ENCODE measurements around the gene APOBEC3B. TPM values are rescaled to one million over a fixed set of nuclear protein-coding genes. Genes with fewer than 3 reads are reported as not detected.
"Not testable (repeated sequence)": the region's sequence is repeated elsewhere in the genome, so short reads cannot be mapped to it uniquely, and the experiment has no call there.

The APOBEC3B gene
- total RNA-seq, 4 donors from 2014 or later, result 1.7 to 5.1 (median 2.9) TPM; not detected in 1

DNA sequence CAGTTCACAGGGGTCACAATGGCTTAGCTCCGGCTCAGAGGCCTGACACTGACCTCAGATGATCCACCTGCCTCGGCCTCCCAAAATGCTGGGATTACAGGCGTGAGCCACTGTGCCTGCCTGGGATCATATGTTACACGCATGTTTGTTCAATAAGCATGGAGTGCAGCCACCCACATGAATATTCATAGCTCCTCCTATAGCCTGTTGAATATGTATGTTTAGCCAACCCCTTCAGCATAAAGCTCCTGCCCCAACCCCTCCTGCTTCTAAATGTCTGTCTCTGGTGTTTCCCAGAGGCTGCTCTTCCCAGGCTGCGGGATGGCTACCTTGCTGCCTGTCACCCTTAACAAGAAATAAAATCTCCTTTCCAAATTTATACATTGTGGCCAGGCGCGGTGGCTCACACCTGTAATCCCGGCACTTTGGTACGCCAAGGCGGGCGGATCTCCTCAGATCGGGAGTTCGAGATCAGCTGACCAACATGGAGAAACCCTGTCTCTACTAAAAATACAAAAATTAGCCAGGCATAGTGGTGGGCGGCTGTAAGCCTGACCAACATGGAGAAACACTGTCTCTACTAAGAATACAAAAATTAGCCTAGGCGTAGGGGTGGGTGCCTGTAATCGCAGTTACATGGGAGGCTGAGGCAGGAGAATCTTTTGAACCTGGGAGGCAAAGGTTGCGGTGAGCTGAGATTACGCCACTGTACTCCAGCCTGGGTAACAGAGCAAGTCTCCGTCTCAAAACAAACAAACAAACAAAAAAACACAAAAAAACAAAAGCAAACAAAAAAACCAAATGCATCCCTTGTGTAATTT is 57.4 kb downstream of the APOBEC3B start:
- Histone ChIP-seq H3K9me3 (no peaks in the 10 kb centered on the region), H3K27ac (no peak overlapping the region), H3K4me1 (peaks cover 10% of the 10 kb centered on the region in 2 donors), H3K36me3 (no peaks in the 10 kb centered on the region), H3K27me3 (no peaks in the 10 kb centered on the region), H3K4me3 (replicated peaks in 1 of 3) (no peak overlapping the region)
- no peak for DNase-seq
- TF ChIP-seq, protein P1, sequence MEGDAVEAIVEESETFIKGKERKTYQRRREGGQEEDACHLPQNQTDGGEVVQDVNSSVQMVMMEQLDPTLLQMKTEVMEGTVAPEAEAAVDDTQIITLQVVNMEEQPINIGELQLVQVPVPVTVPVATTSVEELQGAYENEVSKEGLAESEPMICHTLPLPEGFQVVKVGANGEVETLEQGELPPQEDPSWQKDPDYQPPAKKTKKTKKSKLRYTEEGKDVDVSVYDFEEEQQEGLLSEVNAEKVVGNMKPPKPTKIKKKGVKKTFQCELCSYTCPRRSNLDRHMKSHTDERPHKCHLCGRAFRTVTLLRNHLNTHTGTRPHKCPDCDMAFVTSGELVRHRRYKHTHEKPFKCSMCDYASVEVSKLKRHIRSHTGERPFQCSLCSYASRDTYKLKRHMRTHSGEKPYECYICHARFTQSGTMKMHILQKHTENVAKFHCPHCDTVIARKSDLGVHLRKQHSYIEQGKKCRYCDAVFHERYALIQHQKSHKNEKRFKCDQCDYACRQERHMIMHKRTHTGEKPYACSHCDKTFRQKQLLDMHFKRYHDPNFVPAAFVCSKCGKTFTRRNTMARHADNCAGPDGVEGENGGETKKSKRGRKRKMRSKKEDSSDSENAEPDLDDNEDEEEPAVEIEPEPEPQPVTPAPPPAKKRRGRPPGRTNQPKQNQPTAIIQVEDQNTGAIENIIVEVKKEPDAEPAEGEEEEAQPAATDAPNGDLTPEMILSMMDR (IDR thresholded peaks at IDR 0.05), result no peak
- no peak for TF ChIP-seq POLR2A (IDR thresholded peaks at IDR 0.05)
- 94 to 97% methylated on average over 19 of the region's 19 CpGs for WGBS, 2 donors
- intact Hi-C loops (cut with DNase I), result no loop called here

DNA sequence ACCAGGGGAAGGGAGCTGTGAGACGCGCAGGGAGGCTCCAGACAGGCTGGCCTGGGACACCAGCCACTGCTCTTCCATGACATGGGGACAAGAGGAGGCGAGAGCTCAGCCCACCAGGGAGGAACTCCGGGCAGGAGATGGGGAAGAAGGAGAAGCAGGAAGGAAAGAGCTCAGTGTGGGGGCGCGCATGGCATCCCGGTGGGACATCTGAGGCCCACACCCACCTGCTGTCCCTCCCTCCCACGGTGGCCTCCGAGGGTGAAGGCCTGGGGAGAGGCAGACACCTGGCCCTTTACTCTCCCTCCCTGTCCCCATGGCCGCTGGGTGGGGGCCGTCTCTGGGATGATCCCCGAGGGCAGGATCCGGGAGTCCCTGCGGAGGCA is 58.0 kb downstream of the APOBEC3B start:
- peak overlapping the region; percentile 93 to 94 (median 94) for H3K27ac ChIP-seq
- DNase-seq, result peak in 1 of 2 donors; percentile 2
- peaks cover 10% of the 10 kb centered on the region in 2 donors for H3K4me1 ChIP-seq
- WGBS, 2 donors, result 16 to 31% methylated on average over 11 to 13 of the region's 14 CpGs
- H3K27me3 ChIP-seq; H3K9me3 ChIP-seq; intact Hi-C loops (cut with DNase I); H3K36me3 ChIP-seq: not testable (repeated sequence)
- H3K4me3 ChIP-seq (replicated peaks in 1 of 3), result peak overlapping the region in 1 of 3 donors; percentile 47

DNA sequence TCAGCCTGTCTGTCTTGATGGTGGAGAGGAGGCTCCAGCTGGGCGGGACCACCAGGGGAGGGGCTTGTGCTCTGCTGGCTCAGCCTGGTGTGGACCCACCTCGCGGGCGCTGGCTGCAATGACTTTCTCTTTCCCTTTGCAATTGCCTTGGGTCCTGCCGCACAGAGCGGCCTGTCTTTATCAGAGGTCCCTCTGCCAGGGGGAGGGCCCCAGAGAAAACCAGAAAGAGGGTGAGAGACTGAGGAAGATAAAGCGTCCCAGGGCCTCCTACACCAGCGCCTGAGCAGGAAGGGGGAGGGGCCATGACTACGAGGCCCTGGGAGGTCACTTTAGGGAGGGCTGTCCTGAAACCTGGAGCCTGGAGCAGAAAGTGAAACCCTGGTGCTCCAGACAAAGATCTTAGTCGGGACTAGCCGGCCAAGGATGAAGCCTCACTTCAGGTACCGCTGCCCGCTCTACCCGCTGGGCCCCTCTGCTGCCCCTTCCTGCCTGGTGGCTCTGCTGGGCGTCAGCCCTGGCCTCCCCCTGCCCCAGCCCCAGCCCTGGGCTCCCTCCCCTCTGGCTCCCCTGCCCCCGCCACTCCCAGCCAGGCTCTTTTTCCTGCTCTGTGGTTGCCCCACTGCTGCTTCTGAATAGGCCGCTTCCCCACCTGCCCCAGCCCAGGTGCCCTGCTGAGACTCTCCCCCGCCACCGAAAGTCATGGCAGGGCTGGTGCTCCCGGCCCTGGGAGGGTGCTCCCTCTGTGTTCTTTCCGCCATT is 58.6 kb downstream of the APOBEC3B start, which contains the start of gene APOBEC3F:
TSS of gene APOBEC3F (plus strand) at position 327 of the 759 bp plus-strand sequence. CDS start at position 424, 97 bp downstream.
- Histone ChIP-seq H3K27ac (peak within 1 kb of the TSS; percentile 93 to 94 (median 94)), H3K4me3 (replicated peaks in 1 of 3) (peak within 1 kb of the TSS; percentile 33 to 76 (median 47)), H3K4me1 (peaks cover 10% of the 10 kb centered on the region in 2 donors)
- peak; percentile 70 to 74 for DNase-seq
- TF ChIP-seq POLR2A (IDR thresholded peaks at IDR 0.05), result peak; percentile 7 to 73
- TF ChIP-seq, protein P1 (IDR thresholded peaks at IDR 0.05), result peak in 1 of 6 experiments; percentile 8
- 2 to 4% methylated on average over 17 to 21 of the region's 21 CpGs for WGBS, 2 donors
- H3K27me3 ChIP-seq; H3K9me3 ChIP-seq; intact Hi-C loops (cut with DNase I); H3K36me3 ChIP-seq: not testable (repeated sequence)

DNA sequence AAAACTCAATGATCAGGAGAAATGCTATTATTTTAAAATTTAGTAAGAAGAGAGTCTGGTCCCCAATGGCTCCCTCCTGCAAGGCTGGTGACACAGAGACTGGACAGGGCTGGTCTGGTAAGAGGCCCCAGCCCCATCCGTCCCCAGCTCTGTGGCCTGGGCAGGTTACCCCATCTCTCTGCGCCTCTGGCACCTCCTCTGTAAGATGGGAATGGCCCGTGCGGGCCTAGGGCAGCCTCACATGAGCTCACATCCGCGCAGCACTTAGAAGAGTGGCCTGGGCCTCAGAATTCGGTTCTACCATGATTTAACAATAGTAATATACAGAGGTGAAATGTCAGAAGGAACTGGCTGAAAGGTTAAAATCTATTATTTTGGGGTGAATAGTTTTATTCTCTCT is 59.8 kb downstream of the APOBEC3B start:
- Histone ChIP-seq H3K27me3 (no peaks in the 10 kb centered on the region), H3K9me3 (no peaks in the 10 kb centered on the region), H3K36me3 (no peaks in the 10 kb centered on the region), H3K4me3 (replicated peaks in 1 of 3) (no peak overlapping the region), H3K27ac (no peak overlapping the region), H3K4me1 (peaks cover 10% of the 10 kb centered on the region in 2 donors)
- WGBS, 2 donors, result 92 to 94% methylated on average over 7 of the region's 7 CpGs
- intact Hi-C loops (cut with DNase I), result no loop called here
- DNase-seq, result no peak
- no peak for TF ChIP-seq POLR2A (IDR thresholded peaks at IDR 0.05)
- TF ChIP-seq, protein P1 (IDR thresholded peaks at IDR 0.05), result no peak

Other genes with a start within 250 kb of the APOBEC3B start
- gene SUN2, start 226.3 kb upstream of the APOBEC3B start, total RNA-seq, result 100 to 1,000 TPM; 137 to 356 (median 153) TPM
- gene DNAL4, start 188.2 kb upstream of the APOBEC3B start, total RNA-seq, result 10 to 100 TPM; 30.9 to 50.0 (median 37.9) TPM
- 1 to 10 TPM; 3.6 to 8.7 (median 4.4) TPM for gene NPTXR, start 138.3 kb upstream of the APOBEC3B start, total RNA-seq
- gene CBX6, start 110.1 kb upstream of the APOBEC3B start, total RNA-seq, result 100 to 1,000 TPM in 2 of 4 donors, 10 to 100 TPM in 2; 47.2 to 118 (median 85.0) TPM
- under 1 TPM in 1 of 4 donors, not detected in 3; 0.67 TPM for gene APOBEC3A, start 24.7 kb upstream of the APOBEC3B start, total RNA-seq
- gene APOBEC3C, start 31.9 kb downstream of the APOBEC3B start, total RNA-seq, result 10 to 100 TPM in 1 of 4 donors, 1 to 10 TPM in 3; 8.3 to 14.4 (median 9.0) TPM
- 1 to 10 TPM in 2 of 4 donors, under 1 TPM in 1, not detected in 1; 0.89 to 2.7 (median 1.1) TPM for gene APOBEC3D, start 38.8 kb downstream of the APOBEC3B start, total RNA-seq
- 1 to 10 TPM; 2.5 to 6.0 (median 5.0) TPM for gene APOBEC3F, start 58.5 kb downstream of the APOBEC3B start, total RNA-seq
- gene APOBEC3G, start 94.9 kb downstream of the APOBEC3B start, total RNA-seq, result 10 to 100 TPM in 2 of 4 donors, 1 to 10 TPM in 2; 7.2 to 17.7 (median 9.9) TPM
- under 1 TPM in 1 of 4 donors, not detected in 3; 0.67 TPM for gene APOBEC3H, start 114.9 kb downstream of the APOBEC3B start, total RNA-seq
- gene CBX7, start 170.3 kb downstream of the APOBEC3B start, total RNA-seq, result 10 to 100 TPM; 49.2 to 88.0 (median 61.9) TPM

All from thyroid gland (tissue), 4 donors.